H54 (cell line): ENCODE results near the gene TEAD1.

Experiments used
- DNase-seq: peaks from one replicate; pipeline ENCODE4 v3.0.0; 2011; ENCODE audit warnings: low spot score, mixed read lengths; ENCODE audit not compliant: insufficient read length
- FAIRE-seq: peaks from 3 replicates; lab custom pipeline; 2011; peaks lifted over from hg19 to GRCh38; lab: Jason Lieb, UNC
- POLR2A ChIP-seq: IDR thresholded peaks from 2 replicates; pipeline ENCODE4 v1.6.1; 2011; ENCODE audit warnings: low read depth, mild to moderate bottlenecking, low read length

Gene TEAD1

DNA sequence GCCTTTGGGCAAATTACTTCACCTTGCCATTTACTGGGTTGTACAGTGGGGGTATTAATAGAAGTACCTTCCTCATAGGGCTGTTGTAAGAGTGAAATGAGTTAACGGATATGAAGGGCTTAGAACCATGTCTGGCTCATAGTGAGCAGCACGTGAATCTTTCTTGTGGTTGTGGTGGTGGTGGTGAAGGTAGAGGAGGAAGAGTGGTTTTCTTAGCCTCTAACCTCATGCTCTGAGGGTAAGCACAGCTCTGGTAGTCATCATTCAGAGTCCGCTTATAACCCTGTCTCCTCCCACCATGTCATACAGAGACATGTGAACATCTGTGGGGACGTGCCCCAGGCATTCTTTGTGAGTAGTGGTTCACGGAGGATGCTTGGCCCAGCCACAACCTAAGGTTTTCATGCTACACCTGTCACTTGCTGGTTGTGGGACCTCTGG lies 43.6 kb downstream of the TEAD1 start:
- no peak for DNase-seq
- no peak for FAIRE-seq
- TF ChIP-seq POLR2A: no peak

DNA sequence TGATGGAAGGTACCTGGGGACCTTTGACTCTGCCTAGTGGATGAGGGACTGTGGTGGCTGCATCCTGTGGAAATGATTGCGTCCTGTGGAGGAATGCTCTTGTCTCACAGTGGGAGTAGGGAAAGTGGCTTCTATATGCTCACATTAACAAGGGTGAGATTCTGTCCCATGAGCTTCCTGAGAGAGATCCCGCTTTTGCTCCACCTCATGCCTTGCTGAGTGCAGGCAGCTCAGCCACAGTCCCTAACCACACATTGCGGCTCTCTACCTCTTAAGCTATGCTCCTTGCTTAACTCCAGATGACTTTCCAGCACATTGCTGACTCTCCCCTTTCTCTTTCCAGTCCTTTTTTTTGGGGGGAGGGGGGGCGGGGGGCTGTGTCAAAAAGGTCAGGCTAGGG lies 45.0 kb downstream of the TEAD1 start:
- no peak for TF ChIP-seq POLR2A
- DNase-seq (no peak), FAIRE-seq (no peak)

DNA sequence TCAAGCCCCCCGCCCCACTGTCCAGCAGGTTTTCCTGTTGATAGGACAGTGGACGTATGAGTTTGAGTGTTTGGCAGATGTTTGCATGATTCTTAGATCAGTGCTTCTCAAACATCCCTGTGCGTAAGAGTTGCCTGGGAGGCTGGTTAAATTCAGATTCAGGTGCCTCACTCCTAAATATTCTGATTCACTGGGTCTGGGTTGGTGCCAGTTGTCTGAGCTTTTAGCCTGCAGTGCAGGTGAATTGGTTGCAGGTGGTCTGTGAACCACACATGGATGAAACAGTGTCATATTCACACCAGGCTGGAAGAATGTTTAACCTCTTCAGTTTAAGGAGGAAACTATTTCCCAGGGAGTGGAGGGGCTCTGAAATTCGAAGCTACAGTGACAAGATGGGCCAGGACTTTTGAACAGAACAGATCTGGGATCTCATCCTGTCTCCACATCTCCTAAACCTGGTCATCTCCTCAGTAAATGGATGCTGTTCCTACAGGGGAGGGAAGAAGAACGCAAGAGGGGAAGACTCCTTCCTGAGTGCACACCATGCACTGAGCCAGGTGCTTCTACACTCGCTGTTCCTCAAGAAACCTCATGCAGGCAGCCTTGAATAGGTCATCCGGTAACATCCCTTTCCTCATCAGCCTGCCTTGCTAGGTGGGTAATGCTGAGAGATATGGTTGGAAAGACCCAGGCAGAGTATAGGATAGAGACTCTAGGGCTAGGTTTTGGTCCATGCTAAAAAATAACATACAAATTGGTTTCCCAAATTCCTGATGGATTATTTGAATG lies 47.8 kb downstream of the TEAD1 start:
- DNase-seq: no peak
- no peak for FAIRE-seq
- TF ChIP-seq POLR2A: no peak

DNA sequence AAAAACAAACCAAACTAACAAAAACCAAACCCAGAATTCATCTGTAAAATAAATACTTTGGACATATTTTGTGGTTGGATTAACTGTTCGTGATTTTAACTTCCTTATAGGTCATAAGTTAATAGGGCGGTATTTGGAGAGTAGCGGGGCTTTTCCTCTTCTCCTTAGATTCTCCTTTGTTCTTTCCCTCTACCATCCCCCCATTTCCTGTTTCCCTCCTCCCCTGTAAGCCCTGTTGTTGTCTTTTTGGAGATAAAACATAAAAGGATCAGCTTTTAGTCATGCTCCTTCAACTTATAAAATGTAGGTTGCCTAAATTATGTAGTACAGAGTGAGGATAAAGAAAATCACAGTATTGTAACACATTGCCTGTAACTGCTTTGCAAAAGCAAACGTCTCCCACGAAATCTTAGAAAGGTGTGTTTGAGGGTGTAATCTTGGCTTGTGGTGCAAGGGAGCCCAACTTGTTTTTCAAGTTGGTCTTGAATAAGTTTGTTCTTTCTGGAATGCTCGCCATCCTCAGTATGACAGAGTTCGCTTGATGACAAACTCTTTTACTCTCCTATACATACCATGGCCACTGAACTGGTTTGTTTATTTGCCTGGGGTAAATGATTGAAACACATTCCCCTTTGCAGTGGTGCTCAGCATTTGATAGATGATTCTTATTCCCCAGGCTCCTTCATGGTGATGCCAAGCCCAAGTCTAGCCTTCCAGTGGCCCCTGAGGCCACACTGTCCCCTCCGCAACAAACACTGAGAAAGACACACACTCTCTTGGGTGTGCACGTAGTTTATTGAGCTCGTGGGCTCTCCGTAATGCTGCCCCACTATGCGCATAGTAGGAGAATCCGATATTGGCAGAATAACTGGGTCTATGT lies 49.4 kb downstream of the TEAD1 start:
- no peak for TF ChIP-seq POLR2A
- DNase-seq (no peak), FAIRE-seq (no peak)

DNA sequence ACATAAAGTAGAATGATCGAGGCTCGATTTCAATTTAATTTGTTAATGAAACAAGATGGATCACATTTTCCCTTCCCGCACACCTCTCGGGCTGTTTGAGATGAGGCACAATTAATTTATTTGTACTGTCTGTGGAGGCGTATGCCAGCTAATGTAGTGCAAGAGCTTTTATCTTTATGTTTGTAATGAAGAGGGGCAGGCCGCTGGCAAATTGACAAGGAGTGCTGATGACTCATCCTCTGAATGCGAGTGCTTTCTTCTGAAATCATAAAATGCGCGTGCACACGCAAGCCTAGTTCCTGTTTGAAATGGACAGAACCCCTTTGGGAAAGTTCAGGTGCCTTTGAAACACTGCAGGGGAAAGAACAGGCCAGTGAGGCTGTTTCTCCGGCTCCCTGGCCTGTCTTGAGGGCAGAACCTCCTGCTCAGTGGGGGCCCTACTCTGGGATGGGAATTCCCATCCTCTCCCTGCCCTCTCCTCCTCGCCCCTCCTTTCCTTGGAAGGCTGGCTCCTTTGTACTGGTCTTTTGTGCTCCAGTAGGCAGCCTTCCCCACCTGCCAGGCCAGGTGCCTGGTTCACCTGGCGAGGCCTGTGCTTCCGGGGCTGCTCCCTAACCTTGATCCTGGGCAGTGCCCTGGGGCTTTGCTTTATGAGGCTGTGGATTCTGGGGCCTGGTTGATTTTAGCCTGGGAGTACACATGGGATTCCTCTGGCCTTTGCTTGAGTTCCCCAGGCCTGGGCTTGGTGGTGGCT lies 50.3 kb downstream of the TEAD1 start:
- DNase-seq (peak; percentile 36), FAIRE-seq (no peak)
- 0 out of 2 replicates have a peak, but pooled peaks have one; percentile 5 for TF ChIP-seq POLR2A

DNA sequence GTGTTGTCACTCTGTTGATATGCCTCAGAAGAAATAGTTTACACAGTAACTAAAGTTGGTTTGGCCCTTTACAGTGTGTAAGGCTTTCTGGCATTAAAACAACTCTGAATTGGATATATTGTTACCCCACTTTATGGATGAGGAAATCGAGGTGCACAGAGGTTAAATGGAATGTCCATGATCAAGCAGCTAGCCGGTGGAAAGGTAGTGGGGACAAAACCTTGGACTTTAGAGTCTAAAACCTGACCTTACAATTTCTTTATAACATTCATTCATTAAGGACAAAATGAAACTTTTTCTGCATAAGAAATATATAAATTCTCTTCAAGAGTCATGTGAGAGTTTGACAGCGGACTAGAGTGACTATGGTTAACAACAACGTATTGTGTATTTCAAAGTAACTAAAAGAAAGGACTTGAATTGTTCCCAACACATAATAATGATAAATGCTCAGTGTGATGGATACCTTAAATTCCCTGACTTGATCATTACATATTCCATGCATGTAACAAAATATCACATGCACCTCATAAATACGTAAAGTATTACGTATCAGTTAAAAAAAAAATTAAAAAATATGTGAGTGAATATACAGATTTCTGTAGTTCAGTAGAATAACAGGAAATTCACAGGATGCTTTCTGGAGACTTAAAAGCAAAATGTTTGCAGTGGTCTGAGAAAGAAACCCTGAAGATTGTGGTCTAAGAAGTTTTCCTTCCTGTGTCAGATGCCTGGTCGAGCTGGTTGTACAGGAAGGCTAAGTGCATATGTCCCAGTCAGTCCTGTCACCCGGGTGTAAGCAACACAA lies 51.0 kb downstream of the TEAD1 start:
- FAIRE-seq: no peak
- TF ChIP-seq POLR2A: no peak
- DNase-seq: no peak

DNA sequence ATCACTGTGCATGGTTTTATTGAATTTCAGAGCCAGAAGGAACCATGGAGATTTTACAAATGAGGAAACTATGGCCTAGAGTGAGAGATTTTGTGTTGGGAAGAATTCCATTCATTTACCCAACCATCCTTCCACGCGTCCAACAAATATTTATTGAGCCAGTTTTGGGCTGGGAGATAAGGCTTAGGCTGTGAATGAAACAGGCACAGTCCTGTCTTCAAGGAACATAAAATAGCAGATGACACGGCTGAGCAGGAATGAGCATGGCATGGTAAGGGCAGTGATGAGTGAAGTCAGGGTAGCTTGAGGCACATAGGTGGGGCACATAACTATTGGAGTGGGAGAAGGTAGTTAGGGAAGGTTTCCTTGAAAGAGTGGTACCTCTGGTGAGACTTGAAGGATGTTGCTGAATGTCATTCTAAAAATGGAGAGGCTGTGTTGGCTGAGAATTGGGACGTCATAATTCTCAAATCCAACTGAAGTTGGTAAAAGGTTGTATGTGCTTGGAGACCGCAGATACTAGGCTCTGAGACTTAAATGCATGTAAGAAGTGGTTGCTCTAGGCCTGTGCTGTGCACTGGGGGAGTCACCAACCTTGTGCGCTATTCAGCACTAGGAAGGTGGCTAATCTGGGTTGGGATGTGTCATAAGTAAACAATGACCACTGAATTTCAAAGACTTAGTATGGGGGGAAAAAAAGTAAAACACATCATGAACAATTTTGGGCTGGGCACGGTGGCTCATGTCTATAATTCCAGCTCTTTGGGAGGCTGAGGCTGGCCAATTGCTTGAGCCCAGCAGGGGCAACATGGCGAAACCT lies 51.9 kb downstream of the TEAD1 start:
- DNase-seq: peak; percentile 40
- no peak for TF ChIP-seq POLR2A
- FAIRE-seq: no peak

DNA sequence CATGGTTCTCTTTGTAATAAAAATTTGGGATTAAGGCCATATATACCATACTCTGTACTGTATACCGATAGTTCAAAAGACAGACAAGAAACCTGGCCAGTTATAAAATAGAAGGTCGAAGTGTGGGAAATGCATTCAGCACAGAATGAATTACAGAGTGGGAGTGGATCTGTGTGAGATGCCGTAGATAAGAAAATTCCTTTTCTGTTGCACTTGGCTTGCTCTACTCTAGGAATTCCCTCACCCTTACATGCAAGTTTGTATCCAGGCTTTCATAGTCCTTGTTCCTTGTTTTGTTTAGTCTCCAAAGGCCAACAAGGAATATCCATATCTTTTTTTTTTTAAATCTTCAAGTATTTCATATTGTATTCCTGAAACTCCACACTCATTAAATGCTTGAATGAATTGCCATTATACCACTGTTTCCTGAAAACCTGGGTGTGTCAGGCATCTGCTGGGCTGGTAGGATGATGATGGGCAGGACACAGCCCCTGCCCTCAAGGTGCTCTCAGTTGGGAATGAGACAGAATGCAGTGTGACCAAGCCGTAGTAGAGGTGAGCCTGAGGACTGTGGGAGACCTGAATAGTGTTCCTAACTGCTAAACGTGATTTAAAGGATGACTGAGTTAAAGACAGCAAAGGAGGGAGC lies 53.5 kb downstream of the TEAD1 start:
- FAIRE-seq: no peak
- no peak for TF ChIP-seq POLR2A
- DNase-seq: no peak

DNA sequence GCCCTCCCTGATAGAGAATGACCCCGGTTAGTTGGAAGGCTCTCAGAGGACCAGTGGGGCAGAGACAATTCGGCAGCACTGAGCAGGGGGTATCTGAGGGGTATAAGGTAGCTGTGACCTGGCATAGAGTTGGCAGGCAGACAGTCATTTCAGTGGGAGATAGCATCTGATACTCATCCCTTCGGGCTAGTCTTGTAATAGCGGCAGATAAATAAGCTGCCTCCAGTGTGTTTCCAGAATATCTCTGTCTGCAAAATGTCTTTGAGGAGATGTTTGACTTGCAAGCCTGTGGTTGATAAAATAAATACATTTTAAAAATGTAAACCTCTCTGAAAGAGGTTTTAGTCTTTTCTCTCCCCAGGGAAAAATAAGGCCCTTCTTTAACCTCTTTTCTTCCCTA lies 54.2 kb downstream of the TEAD1 start:
- DNase-seq (no peak), FAIRE-seq (no peak)
- no peak for TF ChIP-seq POLR2A

DNA sequence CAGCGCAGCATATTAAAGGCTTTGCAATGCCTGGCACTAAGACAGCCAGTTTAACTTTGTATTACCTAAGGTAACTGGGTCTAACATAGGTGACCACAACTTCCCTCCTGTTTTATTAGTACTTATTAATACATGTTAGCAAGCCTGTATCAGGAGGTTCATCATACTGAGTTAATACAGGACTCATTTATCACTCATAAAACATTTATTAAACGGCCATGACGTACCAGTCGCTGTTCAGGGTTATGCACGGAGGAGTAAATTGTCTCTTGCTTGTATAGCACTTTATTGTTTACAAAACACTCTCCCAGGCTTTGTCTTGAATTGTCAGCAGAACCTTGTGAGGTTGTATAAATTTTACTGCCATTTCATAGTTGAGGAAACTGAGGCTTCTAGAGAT lies 55.7 kb downstream of the TEAD1 start:
- TF ChIP-seq POLR2A: no peak
- no peak for FAIRE-seq
- no peak for DNase-seq

DNA sequence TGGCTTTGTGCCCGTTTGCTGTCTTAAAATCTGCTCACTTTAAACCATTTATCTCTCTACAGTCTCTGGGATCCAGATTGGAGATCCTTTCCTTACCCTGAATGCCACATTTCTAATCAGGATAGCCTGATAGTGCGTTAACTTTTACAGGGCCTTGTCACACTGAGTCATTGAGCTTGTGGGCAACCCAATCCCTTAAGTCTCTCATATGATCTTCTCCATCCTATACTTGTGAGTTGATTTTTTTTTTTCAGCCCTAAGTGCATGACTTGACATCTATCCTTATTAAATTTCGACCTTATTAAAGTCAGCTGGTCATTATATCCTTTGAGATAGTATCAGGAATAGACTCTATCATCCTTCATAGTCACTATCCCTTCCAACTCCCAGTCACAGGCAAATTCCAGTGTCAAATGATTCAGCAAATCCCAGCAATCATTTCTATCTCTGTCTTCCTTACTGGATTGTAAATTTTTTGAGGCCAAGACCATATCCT lies 57.7 kb downstream of the TEAD1 start:
- FAIRE-seq (peak; percentile 60), DNase-seq (no peak)
- no peak for TF ChIP-seq POLR2A

DNA sequence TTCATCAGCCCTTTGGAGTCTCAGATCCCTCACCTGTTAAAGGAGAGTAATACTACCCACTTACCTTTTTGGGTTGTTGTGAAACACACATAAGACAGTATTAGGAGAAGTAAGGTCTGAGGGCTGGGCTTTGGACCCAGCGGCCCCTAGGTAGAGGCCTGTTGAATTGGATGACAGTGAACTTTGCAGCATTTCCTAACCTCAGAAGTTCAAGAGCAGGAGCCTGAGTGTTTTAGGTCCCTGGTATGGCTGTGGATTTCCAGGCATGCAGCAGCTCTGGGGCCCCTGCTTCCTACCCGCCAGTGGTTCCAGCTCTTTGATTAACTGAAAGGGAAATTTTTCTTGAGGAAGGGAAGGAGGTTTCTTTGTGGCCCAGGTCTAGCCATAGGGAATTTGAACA lies 58.9 kb downstream of the TEAD1 start:
- FAIRE-seq: no peak
- no peak for DNase-seq

More for the DNA sequence above, 58.9 kb downstream of the TEAD1 start:
- TF ChIP-seq POLR2A: no peak
